Measurements from ENCODE around the gene DENND4A. TPM values are rescaled to one million over a fixed set of nuclear protein-coding genes. Genes with fewer than 3 reads are reported as not detected.

The DENND4A gene
- total and polyA plus RNA-seq, 10 of the 15 experiments (the other 5 are each of a cell fraction or from before 2014, with no cell fraction given) = 14.2 to 81.8 (median 34.1) TPM

DNA sequence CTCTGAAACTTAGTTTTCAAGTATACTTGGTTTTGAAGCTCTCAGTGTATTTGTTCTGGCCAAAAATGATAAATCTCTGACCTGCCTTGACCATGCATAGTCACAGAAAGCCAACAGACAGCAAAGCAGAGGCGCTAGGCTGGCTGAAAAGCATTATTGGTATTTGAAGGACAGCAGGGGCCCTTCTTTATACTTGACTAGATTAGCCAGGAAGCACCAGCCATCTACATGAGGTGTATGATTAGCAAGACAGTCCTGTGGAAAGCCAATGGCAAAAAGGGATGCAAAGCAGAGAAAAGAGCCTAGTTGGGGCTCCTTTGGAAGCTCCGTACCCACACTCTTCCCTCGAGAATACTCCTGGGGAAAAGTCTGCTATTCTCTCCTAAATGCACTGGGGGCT, 162.5 kb downstream of the DENND4A start (continued):
- TF ChIP-seq, protein P1, sequence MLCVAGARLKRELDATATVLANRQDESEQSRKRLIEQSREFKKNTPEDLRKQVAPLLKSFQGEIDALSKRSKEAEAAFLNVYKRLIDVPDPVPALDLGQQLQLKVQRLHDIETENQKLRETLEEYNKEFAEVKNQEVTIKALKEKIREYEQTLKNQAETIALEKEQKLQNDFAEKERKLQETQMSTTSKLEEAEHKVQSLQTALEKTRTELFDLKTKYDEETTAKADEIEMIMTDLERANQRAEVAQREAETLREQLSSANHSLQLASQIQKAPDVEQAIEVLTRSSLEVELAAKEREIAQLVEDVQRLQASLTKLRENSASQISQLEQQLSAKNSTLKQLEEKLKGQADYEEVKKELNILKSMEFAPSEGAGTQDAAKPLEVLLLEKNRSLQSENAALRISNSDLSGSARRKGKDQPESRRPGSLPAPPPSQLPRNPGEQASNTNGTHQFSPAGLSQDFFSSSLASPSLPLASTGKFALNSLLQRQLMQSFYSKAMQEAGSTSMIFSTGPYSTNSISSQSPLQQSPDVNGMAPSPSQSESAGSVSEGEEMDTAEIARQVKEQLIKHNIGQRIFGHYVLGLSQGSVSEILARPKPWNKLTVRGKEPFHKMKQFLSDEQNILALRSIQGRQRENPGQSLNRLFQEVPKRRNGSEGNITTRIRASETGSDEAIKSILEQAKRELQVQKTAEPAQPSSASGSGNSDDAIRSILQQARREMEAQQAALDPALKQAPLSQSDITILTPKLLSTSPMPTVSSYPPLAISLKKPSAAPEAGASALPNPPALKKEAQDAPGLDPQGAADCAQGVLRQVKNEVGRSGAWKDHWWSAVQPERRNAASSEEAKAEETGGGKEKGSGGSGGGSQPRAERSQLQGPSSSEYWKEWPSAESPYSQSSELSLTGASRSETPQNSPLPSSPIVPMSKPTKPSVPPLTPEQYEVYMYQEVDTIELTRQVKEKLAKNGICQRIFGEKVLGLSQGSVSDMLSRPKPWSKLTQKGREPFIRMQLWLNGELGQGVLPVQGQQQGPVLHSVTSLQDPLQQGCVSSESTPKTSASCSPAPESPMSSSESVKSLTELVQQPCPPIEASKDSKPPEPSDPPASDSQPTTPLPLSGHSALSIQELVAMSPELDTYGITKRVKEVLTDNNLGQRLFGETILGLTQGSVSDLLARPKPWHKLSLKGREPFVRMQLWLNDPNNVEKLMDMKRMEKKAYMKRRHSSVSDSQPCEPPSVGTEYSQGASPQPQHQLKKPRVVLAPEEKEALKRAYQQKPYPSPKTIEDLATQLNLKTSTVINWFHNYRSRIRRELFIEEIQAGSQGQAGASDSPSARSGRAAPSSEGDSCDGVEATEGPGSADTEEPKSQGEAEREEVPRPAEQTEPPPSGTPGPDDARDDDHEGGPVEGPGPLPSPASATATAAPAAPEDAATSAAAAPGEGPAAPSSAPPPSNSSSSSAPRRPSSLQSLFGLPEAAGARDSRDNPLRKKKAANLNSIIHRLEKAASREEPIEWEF (IDR thresholded peaks at IDR 0.05; ENCODE audit: insufficient replicate concordance, low read depth, low read length) = no peak
- TF ChIP-seq RCOR1 (conservative IDR thresholded peaks at IDR 0.05; ENCODE audit: low read depth, low read length) (no peak), CEBPB (IDR thresholded peaks at IDR 0.05; ENCODE audit: borderline replicate concordance in 1 of 2, low read depth in 2 of 2, low read length in 2 of 2) (no peak), SUPT20H (IDR thresholded peaks at IDR 0.05; ENCODE audit: borderline replicate concordance, control insufficient read depth, low read depth, low read length) (no peak), CHD2 (IDR thresholded peaks at IDR 0.05; ENCODE audit: borderline replicate concordance, low read depth, low read length) (no peak)
- TF ChIP-seq, protein P2, sequence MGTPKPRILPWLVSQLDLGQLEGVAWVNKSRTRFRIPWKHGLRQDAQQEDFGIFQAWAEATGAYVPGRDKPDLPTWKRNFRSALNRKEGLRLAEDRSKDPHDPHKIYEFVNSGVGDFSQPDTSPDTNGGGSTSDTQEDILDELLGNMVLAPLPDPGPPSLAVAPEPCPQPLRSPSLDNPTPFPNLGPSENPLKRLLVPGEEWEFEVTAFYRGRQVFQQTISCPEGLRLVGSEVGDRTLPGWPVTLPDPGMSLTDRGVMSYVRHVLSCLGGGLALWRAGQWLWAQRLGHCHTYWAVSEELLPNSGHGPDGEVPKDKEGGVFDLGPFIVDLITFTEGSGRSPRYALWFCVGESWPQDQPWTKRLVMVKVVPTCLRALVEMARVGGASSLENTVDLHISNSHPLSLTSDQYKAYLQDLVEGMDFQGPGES (IDR thresholded peaks at IDR 0.05) = no peak

All from GM12878 (cell line).